ENCODE measurements around the gene COMMD9. TPM values are rescaled to one million over a fixed set of nuclear protein-coding genes. Genes with fewer than 3 reads are reported as not detected.
"Not testable (repeated sequence)": the region's sequence is repeated elsewhere in the genome, so short reads cannot be mapped to it uniquely, and the experiment has no call there.

COMMD9 gene
- polyA plus RNA-seq, 1 experiment, result 51.5 TPM

GRCh38 chr11:36326524-36327419, 37.5 kb upstream of the COMMD9 start:
- Histone ChIP-seq H3K27ac (ENCODE audit: low read depth, low read length) (no peak overlapping the region), H3K4me3 (ENCODE audit: low read depth, low read length) (no peak overlapping the region), H3K27me3 (ENCODE audit: control insufficient read depth, insufficient read depth, low read length) (no peaks in the 10 kb centered on the region), H3K9me3 (ENCODE audit: control insufficient read depth, insufficient read depth, low read length) (no peaks in the 10 kb centered on the region)
- CTCF ChIA-PET, result no interaction called here
- DNase-seq (ENCODE audit: low read depth, low spot score), result no peak
- no peak for TF ChIP-seq CTCF (IDR thresholded peaks at IDR 0.05; ENCODE audit: low read depth, low read length)
- POLR2A ChIA-PET, result no interaction called here

GRCh38 chr11:36325403-36325802, 36.2 kb upstream of the COMMD9 start:
- H3K9me3 ChIP-seq (ENCODE audit: control insufficient read depth, insufficient read depth, low read length); DNase-seq (ENCODE audit: low read depth, low spot score); H3K27me3 ChIP-seq (ENCODE audit: control insufficient read depth, insufficient read depth, low read length); POLR2A ChIA-PET; H3K4me3 ChIP-seq (ENCODE audit: low read depth, low read length); H3K27ac ChIP-seq (ENCODE audit: low read depth, low read length): not testable (repeated sequence)
- CTCF ChIA-PET, result interaction anchor here (0.6 to 1.0 kb wide), 2 partner anchors 29 to 154 kb away, joined by 3 read pairs; no protein-coding TSS in a partner anchor

- H3K27me3 ChIP-seq (ENCODE audit: control insufficient read depth, insufficient read depth, low read length); H3K9me3 ChIP-seq (ENCODE audit: control insufficient read depth, insufficient read depth, low read length); DNase-seq (ENCODE audit: low read depth, low spot score); POLR2A ChIA-PET; H3K4me3 ChIP-seq (ENCODE audit: low read depth, low read length); H3K27ac ChIP-seq (ENCODE audit: low read depth, low read length): not testable (repeated sequence)
- CTCF ChIA-PET, result interaction anchor here (0.6 to 1.0 kb wide), 2 partner anchors 28 to 154 kb away, joined by 3 read pairs; no protein-coding TSS in a partner anchor
These were observed 35.7 kb upstream of the COMMD9 start for GRCh38 chr11:36324956-36325355.

- CTCF ChIA-PET, result no interaction called here
- peaks cover 16% of the 10 kb centered on the region for H3K27me3 ChIP-seq (ENCODE audit: control insufficient read depth, insufficient read depth, low read length)
- TF ChIP-seq CTCF (IDR thresholded peaks at IDR 0.05; ENCODE audit: low read depth, low read length), result no peak
These were observed 28.8 kb upstream of the COMMD9 start for GRCh38 chr11:36317992-36318391.

GRCh38 chr11:36316049-36316448, 26.8 kb upstream of the COMMD9 start:
- TF ChIP-seq CTCF (IDR thresholded peaks at IDR 0.05; ENCODE audit: low read depth, low read length), result no peak
- no peak for DNase-seq (ENCODE audit: low read depth, low spot score)
- POLR2A ChIA-PET, result no interaction called here
- CTCF ChIA-PET, result interaction anchor here (0.6 kb wide), 1 partner anchor 9 kb away, joined by 3 read pairs; no protein-coding TSS in a partner anchor
- Histone ChIP-seq H3K9me3 (ENCODE audit: control insufficient read depth, insufficient read depth, low read length) (no peaks in the 10 kb centered on the region), H3K27me3 (ENCODE audit: control insufficient read depth, insufficient read depth, low read length) (peaks cover 16% of the 10 kb centered on the region), H3K4me3 (ENCODE audit: low read depth, low read length) (no peak overlapping the region), H3K27ac (ENCODE audit: low read depth, low read length) (no peak overlapping the region)

More at GRCh38 chr11:36317992-36318391, 28.8 kb upstream of the COMMD9 start:
- no peak overlapping the region for H3K27ac ChIP-seq (ENCODE audit: low read depth, low read length)
- POLR2A ChIA-PET, result no interaction called here
- no peak for DNase-seq (ENCODE audit: low read depth, low spot score)
- H3K9me3 ChIP-seq (ENCODE audit: control insufficient read depth, insufficient read depth, low read length), result no peaks in the 10 kb centered on the region
- H3K4me3 ChIP-seq (ENCODE audit: low read depth, low read length), result no peak overlapping the region

GRCh38 chr11:36314434-36314767, 25.2 kb upstream of the COMMD9 start:
- DNase-seq (ENCODE audit: low read depth, low spot score), result no peak
- POLR2A ChIA-PET, result no interaction called here
- H3K4me3 ChIP-seq (ENCODE audit: low read depth, low read length), result no peak overlapping the region
- H3K27me3 ChIP-seq (ENCODE audit: control insufficient read depth, insufficient read depth, low read length), result peaks cover 16% of the 10 kb centered on the region
- CTCF ChIA-PET, result no interaction called here
- no peaks in the 10 kb centered on the region for H3K9me3 ChIP-seq (ENCODE audit: control insufficient read depth, insufficient read depth, low read length)
- TF ChIP-seq CTCF (IDR thresholded peaks at IDR 0.05; ENCODE audit: low read depth, low read length), result no peak
- H3K27ac ChIP-seq (ENCODE audit: low read depth, low read length), result no peak overlapping the region
